Fibroblast of lung (primary cell): Measurements from ENCODE around the gene CCDC88C. TPM values are rescaled to one million over a fixed set of nuclear protein-coding genes. Genes with fewer than 3 reads are reported as not detected.

Experiments
- DNase-seq, 2 donors: peaks; one replicate each; pipeline versions ENCODE4 v3.0.0 to v3.0.0-alpha.2; 2010; ENCODE audit warnings: low read depth in 2 of 2
- H2AFZ ChIP-seq: 2 replicates; pipeline ENCODE4 v1.5.1; 2012; ENCODE audit warnings: low read length, control low read depth, inconsistent platforms
- H3K27ac ChIP-seq: 2 replicates; pipeline ENCODE4 v1.5.1; 2011; ENCODE audit warnings: low read length, control low read depth; ENCODE audit not compliant: insufficient read depth
- H3K27me3 ChIP-seq: 2 replicates; pipeline ENCODE4 v1.5.1; 2011; ENCODE audit warnings: mild to moderate bottlenecking, low read length; ENCODE audit not compliant: control insufficient read depth, insufficient read depth
- H3K36me3 ChIP-seq: 2 replicates; pipeline ENCODE4 v1.5.1; 2011; ENCODE audit warnings: low read length; ENCODE audit not compliant: control insufficient read depth, insufficient read depth
- H3K4me1 ChIP-seq: 2 replicates; pipeline ENCODE4 v1.5.1; 2011; ENCODE audit warnings: low read length; ENCODE audit not compliant: control insufficient read depth, insufficient read depth; ENCODE audit errors: extremely low read depth
- H3K4me2 ChIP-seq: 2 replicates; pipeline ENCODE4 v1.5.1; 2011; ENCODE audit warnings: low read length, control low read depth; ENCODE audit not compliant: insufficient read depth; ENCODE audit errors: extremely low read depth
- H3K4me3 ChIP-seq, 4 experiments: fragments of 200-600 bp in 1 of 4; sonication (generic) in 1 of 4; replicated peaks in 1 of 4; 2 replicates each; pipeline ENCODE4 v1.5.1; 2011 to 2016; ENCODE audit warnings: low read length in 4 of 4, low read depth in 3 of 4, mild to moderate bottlenecking in 3 of 4, control low read depth in 2 of 4, inconsistent platforms in 1 of 4, mixed read lengths in 1 of 4; ENCODE audit not compliant: insufficient read depth in 1 of 4; ENCODE audit errors: control extremely low read depth in 1 of 4
- H3K79me2 ChIP-seq: 2 replicates; pipeline ENCODE4 v1.5.1; 2012; ENCODE audit warnings: mild to moderate bottlenecking, low read length, inconsistent platforms; ENCODE audit not compliant: control insufficient read depth, insufficient read depth
- H3K9ac ChIP-seq: 2 replicates; pipeline ENCODE4 v1.5.1; 2011; ENCODE audit warnings: mild to moderate bottlenecking, low read length, control low read depth; ENCODE audit not compliant: insufficient read depth
- H3K9me3 ChIP-seq: 2 replicates; pipeline ENCODE4 v1.5.1; 2012; ENCODE audit warnings: low read depth, low read length; ENCODE audit not compliant: control insufficient read depth, insufficient read depth
- H4K20me1 ChIP-seq: 2 replicates; pipeline ENCODE4 v1.5.1; 2011; ENCODE audit warnings: low read length; ENCODE audit not compliant: control insufficient read depth, insufficient read depth; ENCODE audit errors: extremely low read depth
- CTCF ChIP-seq, 2 donors: IDR thresholded peaks in 1 of 2; conservative IDR thresholded peaks in 1 of 2; 1 replicate in 1 of 2; 2 replicates in 1 of 2; pipeline ENCODE4 v1.5.1; 2011 to 2012; ENCODE audit warnings: low read length in 2 of 2, control low read depth in 1 of 2, inconsistent platforms in 1 of 2, low read depth in 1 of 2, mild to moderate bottlenecking in 1 of 2
- EZH2 ChIP-seq: IDR thresholded peaks from 2 replicates; pipeline ENCODE4 v1.5.1; 2012; ENCODE audit warnings: low read length, control low read depth, mild to moderate bottlenecking; ENCODE audit errors: missing control alignments
- polyA plus RNA-seq, 2 donors: library from polyadenylated mRNA; depleted of rRNA in 1 of 2; stranded (reverse) in 1 of 2; unstranded in 1 of 2; fragments of >200 nt; gene quantifications; 2 replicates each; pipeline ENCODE4 v1.2.1, GENCODE V29; 2011 to 2012; ENCODE audit warnings: missing spikeins in 1 of 2
- total RNA-seq: library from RNA; depleted of rRNA; stranded (reverse); fragments of >200 nt; gene quantifications from 2 replicates; pipeline ENCODE4 v1.2.1, GENCODE V29; 2014

The CCDC88C gene
- total and polyA plus RNA-seq, 2 donors (not counting 1 experiment from before 2014, with no cell fraction given) = 0.02 to 0.17 TPM

- H3K27ac ChIP-seq = no peak overlapping the region
- H3K9ac ChIP-seq = no peak overlapping the region
- TF ChIP-seq EZH2 = no peak
- no peak for TF ChIP-seq CTCF (conservative IDR thresholded peaks at IDR 0.05 in 1 of 2, IDR thresholded peaks at IDR 0.05 in 1 of 2; ENCODE audit: low read depth in 1 of 2, low read length in 2 of 2)
- no peaks in the 10 kb centered on the region for H3K79me2 ChIP-seq
- no peaks in the 10 kb centered on the region for H3K4me1 ChIP-seq
- H3K9me3 ChIP-seq = no peaks in the 10 kb centered on the region
- H3K27me3 ChIP-seq = no peaks in the 10 kb centered on the region
- no peak overlapping the region for H3K4me2 ChIP-seq
- H3K36me3 ChIP-seq = no peaks in the 10 kb centered on the region
- no peaks in the 10 kb centered on the region for H4K20me1 ChIP-seq
- DNase-seq = no peak
- no peak overlapping the region for H3K4me3 ChIP-seq
- H2AFZ ChIP-seq = no peak overlapping the region
These were observed 38.1 kb downstream of the CCDC88C start for GRCh38 chr14:91379579-91379932.

- no peaks in the 10 kb centered on the region for H3K9me3 ChIP-seq
- H3K4me3 ChIP-seq = no peak overlapping the region
- no peak for TF ChIP-seq CTCF (conservative IDR thresholded peaks at IDR 0.05 in 1 of 2, IDR thresholded peaks at IDR 0.05 in 1 of 2; ENCODE audit: low read depth in 1 of 2, low read length in 2 of 2)
- TF ChIP-seq EZH2 = no peak
- no peaks in the 10 kb centered on the region for H3K4me1 ChIP-seq
- H3K27ac ChIP-seq = no peak overlapping the region
- H3K9ac ChIP-seq = no peak overlapping the region
- no peak overlapping the region for H2AFZ ChIP-seq
- no peak for DNase-seq
- no peaks in the 10 kb centered on the region for H3K36me3 ChIP-seq
- no peaks in the 10 kb centered on the region for H3K79me2 ChIP-seq
- H4K20me1 ChIP-seq = no peaks in the 10 kb centered on the region
- H3K4me2 ChIP-seq = no peak overlapping the region
- no peaks in the 10 kb centered on the region for H3K27me3 ChIP-seq
These were observed 38.6 kb downstream of the CCDC88C start for GRCh38 chr14:91378930-91379578.

GRCh38 chr14:91377700-91378652 is 39.6 kb downstream of the CCDC88C start:
- no peak for DNase-seq
- Histone ChIP-seq H2AFZ (no peak overlapping the region), H3K4me2 (no peak overlapping the region), H3K36me3 (no peaks in the 10 kb centered on the region), H4K20me1 (no peaks in the 10 kb centered on the region), H3K4me1 (no peaks in the 10 kb centered on the region), H3K9me3 (no peaks in the 10 kb centered on the region), H3K27ac (no peak overlapping the region), H3K4me3 (no peak overlapping the region), H3K9ac (no peak overlapping the region), H3K27me3 (peaks cover 3% of the 10 kb centered on the region), H3K79me2 (no peaks in the 10 kb centered on the region)
- TF ChIP-seq CTCF (conservative IDR thresholded peaks at IDR 0.05 in 1 of 2, IDR thresholded peaks at IDR 0.05 in 1 of 2; ENCODE audit: low read depth in 1 of 2, low read length in 2 of 2) (no peak), EZH2 (no peak)
